NOMO-1 (cell line): ENCODE results near the gene DNASE1L3.
"Not testable (repeated sequence)": the region's sequence is repeated elsewhere in the genome, so short reads cannot be mapped to it uniquely, and the experiment has no call there.

Experiments used
- DNase-seq, 2 experiments: peaks; one replicate each; lab custom pipeline; 2025; ENCODE audit not compliant: unreplicated experiment in 2 of 2; lab: John Stamatoyannopoulos, UW

DNASE1L3 gene

GRCh38 chr3:58202917-58203360 lies 7.8 kb downstream of the DNASE1L3 start:
- DNase-seq: no peak

- not testable (repeated sequence) for DNase-seq
Measured at GRCh38 chr3:58201451-58201850, 9.3 kb downstream of the DNASE1L3 start.

GRCh38 chr3:58200846-58201355 lies 9.9 kb downstream of the DNASE1L3 start:
- no peak for DNase-seq

GRCh38 chr3:58200121-58200709 lies 10.6 kb downstream of the DNASE1L3 start:
- no peak for DNase-seq

GRCh38 chr3:58198804-58199203 lies 12.0 kb downstream of the DNASE1L3 start:
- DNase-seq: no peak

- no peak for DNase-seq
Measured at GRCh38 chr3:58198362-58198761, 12.4 kb downstream of the DNASE1L3 start.

- DNase-seq: no peak
Measured at GRCh38 chr3:58197588-58197987, 13.2 kb downstream of the DNASE1L3 start.

- DNase-seq: no peak
Measured at GRCh38 chr3:58193682-58194407, 16.9 kb downstream of the DNASE1L3 start.

GRCh38 chr3:58192069-58192468 lies 18.7 kb downstream of the DNASE1L3 start:
- no peak for DNase-seq

GRCh38 chr3:58191361-58191991 lies 19.3 kb downstream of the DNASE1L3 start:
- no peak for DNase-seq

- DNase-seq: no peak
Measured at GRCh38 chr3:58190882-58191281, 19.9 kb downstream of the DNASE1L3 start.

- no peak for DNase-seq
Measured at GRCh38 chr3:58190291-58190690, 20.5 kb downstream of the DNASE1L3 start.

GRCh38 chr3:58189691-58190090 lies 21.1 kb downstream of the DNASE1L3 start:
- DNase-seq: no peak

GRCh38 chr3:58188921-58189451 lies 21.8 kb downstream of the DNASE1L3 start:
- no peak for DNase-seq

GRCh38 chr3:58188173-58188564 lies 22.6 kb downstream of the DNASE1L3 start:
- no peak for DNase-seq

GRCh38 chr3:58184982-58185360 lies 25.8 kb downstream of the DNASE1L3 start:
- DNase-seq: no peak

GRCh38 chr3:58184309-58184981 lies 26.3 kb downstream of the DNASE1L3 start:
- DNase-seq: no peak

GRCh38 chr3:58183891-58184290 lies 26.9 kb downstream of the DNASE1L3 start:
- DNase-seq: no peak

GRCh38 chr3:58183221-58183620 lies 27.6 kb downstream of the DNASE1L3 start:
- DNase-seq: no peak

- DNase-seq: no peak
Measured at GRCh38 chr3:58180940-58181587, 29.7 kb downstream of the DNASE1L3 start.
